Osteocyte (in vitro differentiated cells): Measurements from ENCODE around the gene PADI1. TPM values are rescaled to one million over a fixed set of nuclear protein-coding genes. Genes with fewer than 3 reads are reported as not detected.
A peak's percentile ranks its signal among the peaks of the same experiment; 100 is the strongest.
"Not testable (repeated sequence)": the region's sequence is repeated elsewhere in the genome, so short reads cannot be mapped to it uniquely, and the experiment has no call there.

ENCODE experiments used
- DNase-seq: peaks from one replicate; pipeline ENCODE4 v3.0.0; 2021; ENCODE audit warnings: mixed read lengths; ENCODE audit not compliant: unreplicated experiment; ENCODE audit errors: extremely low spot score
- H3K27ac Mint-ChIP-seq: one replicate; pipeline ENCODE4 v1.8.0; 2021; ENCODE audit warnings: mild to moderate bottlenecking, mixed read lengths; ENCODE audit not compliant: unreplicated experiment
- H3K27me3 Mint-ChIP-seq: one replicate; pipeline ENCODE4 v1.8.0; 2021; ENCODE audit warnings: mixed read lengths; ENCODE audit not compliant: unreplicated experiment
- H3K36me3 Mint-ChIP-seq: one replicate; pipeline ENCODE4 v1.8.0; 2021; ENCODE audit warnings: mixed read lengths; ENCODE audit not compliant: unreplicated experiment
- H3K4me1 Mint-ChIP-seq: one replicate; pipeline ENCODE4 v1.8.0; 2021; ENCODE audit warnings: mixed read lengths; ENCODE audit not compliant: unreplicated experiment
- H3K4me3 Mint-ChIP-seq: one replicate; pipeline ENCODE4 v1.8.0; 2021; ENCODE audit warnings: mild to moderate bottlenecking, moderate library complexity, mixed read lengths; ENCODE audit not compliant: unreplicated experiment
- H3K9me3 Mint-ChIP-seq: one replicate; pipeline ENCODE4 v1.8.0; 2021; ENCODE audit warnings: mixed read lengths; ENCODE audit not compliant: unreplicated experiment
- total RNA-seq: library from RNA; stranded (reverse); gene quantifications from 2 replicates; pipeline ENCODE4 v1.2.1, GENCODE V29; 2021
- TF ChIP-seq, protein P1 (sequence below): fragments of 200-600 bp; sonication (generic); IDR thresholded peaks from 2 replicates; pipeline ENCODE4 v1.5.0; 2021; ENCODE audit warnings: antibody characterized with exemption, mild to moderate bottlenecking, moderate library complexity

Gene PADI1
- total RNA-seq, 1 donor from 2014 or later, result 1.7 TPM

GRCh38 chr1:17234405-17234804 is 29.5 kb downstream of the PADI1 start:
- TF ChIP-seq, protein P1, sequence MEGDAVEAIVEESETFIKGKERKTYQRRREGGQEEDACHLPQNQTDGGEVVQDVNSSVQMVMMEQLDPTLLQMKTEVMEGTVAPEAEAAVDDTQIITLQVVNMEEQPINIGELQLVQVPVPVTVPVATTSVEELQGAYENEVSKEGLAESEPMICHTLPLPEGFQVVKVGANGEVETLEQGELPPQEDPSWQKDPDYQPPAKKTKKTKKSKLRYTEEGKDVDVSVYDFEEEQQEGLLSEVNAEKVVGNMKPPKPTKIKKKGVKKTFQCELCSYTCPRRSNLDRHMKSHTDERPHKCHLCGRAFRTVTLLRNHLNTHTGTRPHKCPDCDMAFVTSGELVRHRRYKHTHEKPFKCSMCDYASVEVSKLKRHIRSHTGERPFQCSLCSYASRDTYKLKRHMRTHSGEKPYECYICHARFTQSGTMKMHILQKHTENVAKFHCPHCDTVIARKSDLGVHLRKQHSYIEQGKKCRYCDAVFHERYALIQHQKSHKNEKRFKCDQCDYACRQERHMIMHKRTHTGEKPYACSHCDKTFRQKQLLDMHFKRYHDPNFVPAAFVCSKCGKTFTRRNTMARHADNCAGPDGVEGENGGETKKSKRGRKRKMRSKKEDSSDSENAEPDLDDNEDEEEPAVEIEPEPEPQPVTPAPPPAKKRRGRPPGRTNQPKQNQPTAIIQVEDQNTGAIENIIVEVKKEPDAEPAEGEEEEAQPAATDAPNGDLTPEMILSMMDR, result no peak
- Mint-ChIP-seq H3K4me3 (no peak overlapping the region), H3K9me3 (no peaks in the 10 kb centered on the region), H3K4me1 (peaks cover 66% of the 10 kb centered on the region), H3K27ac (peak overlapping the region; percentile 95), H3K36me3 (no peaks in the 10 kb centered on the region), H3K27me3 (no peaks in the 10 kb centered on the region)
- DNase-seq, result no peak

DNA sequence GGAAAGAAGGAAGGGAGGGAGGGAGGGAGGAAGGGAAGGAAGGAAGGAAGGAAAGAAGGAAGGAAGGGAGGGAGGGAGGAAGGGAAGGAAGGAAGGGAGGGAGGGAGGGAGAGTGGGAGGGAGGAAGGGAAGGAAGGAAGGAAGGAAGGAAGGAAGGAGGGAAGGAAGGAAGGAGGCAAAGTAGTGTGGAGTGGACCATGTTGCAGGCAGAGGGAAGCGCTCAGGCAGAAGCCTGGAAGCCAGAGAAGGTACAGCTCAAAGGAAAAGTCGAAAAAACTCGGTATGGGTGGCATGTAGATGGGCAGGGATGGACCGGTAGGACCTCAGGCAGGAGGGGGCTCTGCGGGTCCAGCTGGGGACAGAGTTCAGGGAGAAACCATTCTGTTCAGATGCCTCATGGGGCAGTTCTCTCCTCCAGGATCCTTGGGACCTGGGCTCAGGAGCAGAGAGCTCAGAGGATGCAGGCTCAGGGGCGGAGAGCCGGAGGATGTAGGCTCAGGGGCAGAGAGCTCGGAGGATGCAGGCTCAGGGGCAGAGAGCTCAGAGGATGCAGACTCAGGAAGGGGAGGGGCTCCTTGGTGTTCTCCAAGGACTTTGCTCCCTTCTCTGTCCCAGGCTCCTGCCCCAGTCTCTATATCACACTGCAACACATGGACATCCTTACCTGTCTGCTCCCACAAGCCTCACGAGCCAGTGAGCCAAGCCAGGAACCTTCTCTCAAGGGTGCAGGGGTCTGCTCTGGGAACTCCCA is 30.4 kb downstream of the PADI1 start:
- no peaks in the 10 kb centered on the region for H3K36me3 Mint-ChIP-seq
- no peaks in the 10 kb centered on the region for H3K27me3 Mint-ChIP-seq
- peaks cover 72% of the 10 kb centered on the region for H3K4me1 Mint-ChIP-seq
- peak overlapping the region; percentile 95 for H3K27ac Mint-ChIP-seq
- no peaks in the 10 kb centered on the region for H3K9me3 Mint-ChIP-seq
- TF ChIP-seq, protein P1, result no peak
- DNase-seq, result no peak
- H3K4me3 Mint-ChIP-seq, result no peak overlapping the region

- no peaks in the 10 kb centered on the region for H3K9me3 Mint-ChIP-seq
- no peak overlapping the region for H3K4me3 Mint-ChIP-seq
- H3K36me3 Mint-ChIP-seq, result no peaks in the 10 kb centered on the region
- DNase-seq, result peak; percentile 95
- peak overlapping the region; percentile 65 for H3K27ac Mint-ChIP-seq
- TF ChIP-seq, protein P1, result peak; percentile 95
- H3K27me3 Mint-ChIP-seq, result no peaks in the 10 kb centered on the region
- H3K4me1 Mint-ChIP-seq, result peaks cover 80% of the 10 kb centered on the region
Measured at GRCh38 chr1:17236779-17237560, 32.0 kb downstream of the PADI1 start.

- H3K4me3 Mint-ChIP-seq, result no peak overlapping the region
- TF ChIP-seq, protein P1, result no peak
Measured at GRCh38 chr1:17237561-17237903, 32.6 kb downstream of the PADI1 start.

DNA sequence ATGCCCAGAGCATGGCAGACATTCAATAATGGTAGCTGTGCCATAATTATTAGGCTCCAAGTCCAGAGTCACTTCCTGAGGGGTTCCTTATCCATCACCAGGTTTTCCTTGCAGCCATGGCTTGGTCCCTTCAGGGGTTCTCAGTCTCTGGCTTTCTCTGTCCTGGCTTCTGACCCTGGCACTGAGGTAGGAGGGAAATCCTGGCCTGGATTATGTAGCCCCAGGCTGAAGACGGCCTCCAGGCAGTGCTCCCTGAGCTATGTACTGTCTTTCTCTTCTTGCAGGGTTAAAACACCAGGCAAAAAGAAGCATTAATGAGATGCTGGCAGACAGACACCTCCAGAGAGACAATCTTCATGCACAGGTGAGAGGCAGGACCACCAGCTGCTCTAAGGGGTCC is 34.5 kb downstream of the PADI1 start:
- Mint-ChIP-seq H3K4me1 (peaks cover 62% of the 10 kb centered on the region), H3K27me3 (no peaks in the 10 kb centered on the region), H3K36me3 (no peaks in the 10 kb centered on the region), H3K27ac (peak overlapping the region; percentile 31), H3K9me3 (no peaks in the 10 kb centered on the region), H3K4me3 (no peak overlapping the region)
- TF ChIP-seq, protein P1, result no peak
- DNase-seq, result no peak

More at GRCh38 chr1:17237561-17237903, 32.6 kb downstream of the PADI1 start:
- H3K36me3 Mint-ChIP-seq, result no peaks in the 10 kb centered on the region
- no peaks in the 10 kb centered on the region for H3K9me3 Mint-ChIP-seq
- peaks cover 74% of the 10 kb centered on the region for H3K4me1 Mint-ChIP-seq
- no peaks in the 10 kb centered on the region for H3K27me3 Mint-ChIP-seq
- no peak for DNase-seq
- H3K27ac Mint-ChIP-seq, result peak overlapping the region; percentile 65

DNA sequence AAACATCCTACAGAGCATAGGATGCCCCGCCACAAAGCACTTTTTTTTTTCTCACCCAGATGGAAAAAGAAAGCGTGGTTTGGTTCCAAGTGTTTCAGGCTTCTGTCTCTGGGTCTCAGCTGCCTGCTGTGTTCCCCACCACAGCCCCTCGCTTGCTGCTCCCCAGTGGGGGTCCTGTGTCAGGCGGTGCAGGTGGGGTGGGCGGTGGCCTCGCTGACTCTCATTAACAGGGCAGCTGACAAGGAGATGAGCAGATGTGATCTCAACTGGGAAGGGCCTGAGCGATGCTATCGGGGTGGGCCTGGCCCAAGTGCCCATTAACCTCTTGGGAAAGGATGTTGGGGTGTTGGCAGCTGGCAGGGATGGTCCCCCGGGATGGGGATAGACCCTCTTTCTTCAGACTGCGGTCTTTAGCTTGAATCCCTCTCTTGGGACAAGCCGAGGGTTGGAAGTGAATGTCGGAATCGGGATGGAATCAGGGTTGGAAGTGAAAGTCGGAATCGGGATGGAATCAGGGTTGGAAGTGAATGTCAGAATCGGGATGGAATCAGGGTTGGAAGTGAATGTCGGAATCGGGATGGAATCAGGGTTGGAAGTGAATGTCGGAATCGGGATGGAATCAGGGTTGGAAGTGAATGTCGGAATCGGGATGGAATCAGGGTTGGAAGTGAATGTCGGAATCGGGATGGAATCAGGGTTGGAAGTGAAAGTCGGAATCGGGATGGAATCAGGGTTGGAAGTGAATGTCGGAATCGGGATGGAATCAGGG is 36.3 kb downstream of the PADI1 start:
- Mint-ChIP-seq H3K27ac (peak overlapping the region; percentile 58), H3K4me1 (peaks cover 65% of the 10 kb centered on the region)
- H3K4me3 Mint-ChIP-seq, DNase-seq, H3K36me3 Mint-ChIP-seq, H3K9me3 Mint-ChIP-seq, H3K27me3 Mint-ChIP-seq: not testable (repeated sequence)

- not testable (repeated sequence) for DNase-seq, H3K27ac Mint-ChIP-seq, H3K36me3 Mint-ChIP-seq, H3K4me3 Mint-ChIP-seq, H3K9me3 Mint-ChIP-seq, H3K27me3 Mint-ChIP-seq
- H3K4me1 Mint-ChIP-seq, result peaks cover 62% of the 10 kb centered on the region
Measured at GRCh38 chr1:17241780-17242074, 36.8 kb downstream of the PADI1 start.
